Epithelial cell of proximal tubule (primary cell): Measurements from ENCODE around the gene HPCAL1. TPM values are rescaled to one million over a fixed set of nuclear protein-coding genes. Genes with fewer than 3 reads are reported as not detected.

Experiments used
- DNase-seq: peaks from one replicate; pipeline ENCODE4 v3.0.0-alpha.2; 2011; ENCODE audit warnings: low read depth
- H3K4me3 ChIP-seq: 2 replicates; pipeline ENCODE4 v1.5.1; 2011; ENCODE audit warnings: low read depth, mild to moderate bottlenecking, low read length
- CTCF ChIP-seq: conservative IDR thresholded peaks from 2 replicates; pipeline ENCODE4 v1.5.1; 2012; ENCODE audit warnings: low read depth, mild to moderate bottlenecking, low read length
- total RNA-seq: library from RNA; depleted of rRNA; stranded (reverse); fragments of >200 nt; gene quantifications from 2 replicates; pipeline ENCODE4 v1.2.3, GENCODE V29; 2015

Gene HPCAL1
- total RNA-seq, 1 donor from 2014 or later, result 72.3 TPM

GRCh38 chr2:10373931-10374330 is 71.2 kb downstream of the HPCAL1 start:
- DNase-seq, result no peak
- TF ChIP-seq CTCF, result no peak
- no peak overlapping the region for H3K4me3 ChIP-seq

- TF ChIP-seq CTCF, result no peak
- no peak overlapping the region for H3K4me3 ChIP-seq
- DNase-seq, result no peak
These were observed 71.7 kb downstream of the HPCAL1 start for GRCh38 chr2:10374362-10374943.

- TF ChIP-seq CTCF, result no peak
- H3K4me3 ChIP-seq, result no peak overlapping the region
- DNase-seq, result no peak
These were observed 73.0 kb downstream of the HPCAL1 start for GRCh38 chr2:10375570-10376281.

GRCh38 chr2:10377052-10377746 is 74.5 kb downstream of the HPCAL1 start:
- no peak for TF ChIP-seq CTCF
- no peak for DNase-seq
- no peak overlapping the region for H3K4me3 ChIP-seq

GRCh38 chr2:10377747-10378085 is 75.0 kb downstream of the HPCAL1 start:
- DNase-seq, result no peak
- TF ChIP-seq CTCF, result no peak
- H3K4me3 ChIP-seq, result no peak overlapping the region

GRCh38 chr2:10378189-10378588 is 75.5 kb downstream of the HPCAL1 start:
- no peak for DNase-seq
- no peak overlapping the region for H3K4me3 ChIP-seq
- TF ChIP-seq CTCF, result no peak
